ENCODE measurements around the gene MARK2. TPM values are rescaled to one million over a fixed set of nuclear protein-coding genes. Genes with fewer than 3 reads are reported as not detected.
A peak's percentile ranks its signal among the peaks of the same experiment; 100 is the strongest.

The MARK2 gene
- total and polyA plus RNA-seq, 7 donors: 14.3 to 49.3 (median 24.6) TPM

- Histone ChIP-seq H3K27me3 (no peaks in the 10 kb centered on the region), H3K4me1 (peaks cover 0 to 40% (median 38%) of the 10 kb centered on the region in 4 donors), H3K4me3 (peak overlapping the region in 1 of 4 donors; percentile 95), H3K27ac (peak overlapping the region; percentile 83 to 92 (median 87)), H3K36me3 (peaks cover 0 to 10% (median 0%) of the 10 kb centered on the region in 4 donors), H3K9me3 (no peaks in the 10 kb centered on the region)
- 21 to 32% methylated on average over 5 of the region's 5 CpGs for WGBS, 2 donors
- intact Hi-C loops (cut with DNase I): loop anchor here (1.0 to 2.0 kb wide), 4 partner anchors 35 to 315 kb away; no protein-coding TSS in a partner anchor
- TF ChIP-seq EP300 (IDR thresholded peaks at IDR 0.05) (no peak), CTCF (IDR thresholded peaks at IDR 0.05) (no peak), POLR2AphosphoS5 (IDR thresholded peaks at IDR 0.05) (no peak), POLR2A (IDR thresholded peaks at IDR 0.05) (no peak)
- DNase-seq: no peak
These were observed 1.2 kb upstream of the MARK2 start for GRCh38 chr11:63837739-63838138.

GRCh38 chr11:63838150-63838677, 696 bp upstream of the MARK2 start:
- no peak for DNase-seq
- H3K36me3 ChIP-seq: peaks cover 0 to 10% (median 0%) of the 10 kb centered on the region in 4 donors
- H3K4me1 ChIP-seq: peaks cover 0 to 44% (median 43%) of the 10 kb centered on the region in 4 donors
- TF ChIP-seq POLR2AphosphoS5 (IDR thresholded peaks at IDR 0.05): no peak
- no peak for TF ChIP-seq EP300 (IDR thresholded peaks at IDR 0.05)
- no peak for TF ChIP-seq POLR2A (IDR thresholded peaks at IDR 0.05)
- TF ChIP-seq CTCF (IDR thresholded peaks at IDR 0.05): no peak
- no peaks in the 10 kb centered on the region for H3K9me3 ChIP-seq
- H3K4me3 ChIP-seq: peak overlapping the region in 3 of 4 donors; percentile 71 to 95 (median 84)
- intact Hi-C loops (cut with DNase I): loop anchor here (2.0 kb wide), 1 partner anchor 35 kb away; no protein-coding TSS in a partner anchor
- H3K27ac ChIP-seq: peak overlapping the region; percentile 83 to 92 (median 87)
- WGBS, 2 donors: 10 to 30% methylated on average over 18 of the region's 18 CpGs
- no peaks in the 10 kb centered on the region for H3K27me3 ChIP-seq

DNA sequence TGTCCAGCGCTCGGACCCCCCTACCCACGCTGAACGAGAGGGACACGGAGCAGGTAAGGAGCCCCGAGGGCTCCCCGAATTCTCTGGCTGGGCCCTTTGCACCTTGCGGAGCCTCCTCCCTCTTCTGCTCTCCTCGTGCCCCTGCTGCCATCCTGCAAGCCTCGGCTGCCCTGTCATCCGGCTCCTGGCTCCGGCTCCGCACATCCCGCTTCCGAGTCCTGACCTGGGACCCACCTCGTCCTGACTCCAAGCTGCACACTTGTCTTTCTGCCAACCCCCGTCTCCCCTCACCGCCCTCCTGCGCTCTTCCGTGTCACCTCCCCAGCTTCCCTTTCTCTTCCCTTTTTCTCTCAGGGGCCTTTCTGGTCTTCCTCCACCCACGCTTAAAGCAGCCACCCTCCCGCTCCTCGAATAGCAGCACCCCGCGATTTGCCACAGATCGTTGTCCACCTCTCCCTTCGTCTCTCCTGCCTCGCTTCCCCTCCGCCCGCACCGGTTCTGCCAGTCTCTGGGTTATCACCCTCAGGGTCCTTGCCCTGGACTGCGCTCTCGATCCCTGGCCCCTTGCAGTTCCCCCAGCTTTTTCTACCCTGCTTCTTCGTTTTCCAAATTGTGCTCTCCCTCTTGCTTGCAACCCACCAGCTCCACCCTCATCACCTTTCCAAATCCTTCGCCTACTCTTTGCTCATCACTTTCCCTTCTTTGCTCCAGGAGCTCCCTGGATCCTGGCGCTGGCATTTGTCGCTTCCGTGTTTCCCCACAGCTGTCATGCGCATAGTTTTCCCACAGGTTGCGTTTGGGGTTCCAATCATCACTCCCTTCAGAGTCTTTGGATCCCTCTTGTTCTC, 822 bp downstream of the MARK2 start:
- H3K27ac ChIP-seq: peak overlapping the region; percentile 83 to 92 (median 87)
- peak; percentile 77 for DNase-seq
- TF ChIP-seq POLR2AphosphoS5 (IDR thresholded peaks at IDR 0.05): no peak
- TF ChIP-seq EP300 (IDR thresholded peaks at IDR 0.05): no peak
- TF ChIP-seq CTCF (IDR thresholded peaks at IDR 0.05): no peak
- no peak for TF ChIP-seq POLR2A (IDR thresholded peaks at IDR 0.05)
- peaks cover 0 to 58% (median 54%) of the 10 kb centered on the region in 4 donors for H3K4me1 ChIP-seq
- H3K4me3 ChIP-seq: peak overlapping the region; percentile 71 to 95 (median 88)
- H3K36me3 ChIP-seq: peaks cover 0 to 20% (median 4%) of the 10 kb centered on the region in 4 donors
- H3K27me3 ChIP-seq: no peaks in the 10 kb centered on the region
- no peaks in the 10 kb centered on the region for H3K9me3 ChIP-seq
- WGBS, 2 donors: 1 to 2% methylated on average over 40 of the region's 40 CpGs
- intact Hi-C loops (cut with DNase I): loop anchor here (2.0 kb wide), 1 partner anchor 33 kb away; no protein-coding TSS in a partner anchor

DNA sequence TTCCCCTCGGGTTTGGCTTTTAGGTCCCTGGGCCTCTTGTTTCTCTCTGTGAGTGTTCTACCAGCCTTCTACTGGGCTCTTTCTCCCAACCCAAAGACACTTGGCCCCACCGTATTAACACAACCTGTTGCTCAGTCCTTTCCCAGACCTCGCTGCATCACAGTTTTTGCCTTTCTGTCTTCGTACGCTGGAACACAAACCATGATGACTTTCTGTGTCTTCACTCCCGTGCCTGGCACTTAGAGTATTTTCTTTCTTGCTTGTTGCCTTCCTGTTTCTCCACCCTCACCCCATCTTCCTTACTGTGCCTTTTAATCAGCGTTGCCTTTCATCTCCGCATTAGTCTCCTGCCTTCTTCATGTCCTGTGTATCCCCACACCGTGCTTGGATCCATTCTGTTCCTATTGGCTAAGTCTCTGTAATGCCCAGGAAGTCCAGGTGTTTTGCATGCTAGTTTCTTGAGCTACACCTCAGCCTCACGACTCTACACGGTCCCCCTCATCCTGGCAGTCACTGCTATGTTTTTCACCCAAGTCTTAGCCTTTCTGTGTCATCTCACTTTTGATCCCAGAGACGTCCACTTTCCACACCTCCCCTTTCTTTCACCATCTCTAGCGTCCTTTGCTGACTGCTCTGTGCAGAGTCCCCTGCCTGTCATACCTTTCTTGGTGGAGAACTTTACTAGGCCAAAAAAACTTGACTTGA, 1.6 kb downstream of the MARK2 start:
- H3K4me1 ChIP-seq: peaks cover 0 to 66% (median 62%) of the 10 kb centered on the region in 4 donors
- no peak for DNase-seq

More for the DNA sequence above, 1.6 kb downstream of the MARK2 start:
- no peaks in the 10 kb centered on the region for H3K9me3 ChIP-seq
- H3K4me3 ChIP-seq: peak overlapping the region; percentile 71 to 95 (median 88)
- H3K27ac ChIP-seq: peak overlapping the region; percentile 83 to 92 (median 87)
- peaks cover 0 to 20% (median 4%) of the 10 kb centered on the region in 4 donors for H3K36me3 ChIP-seq
- H3K27me3 ChIP-seq: no peaks in the 10 kb centered on the region
- no peak for TF ChIP-seq EP300 (IDR thresholded peaks at IDR 0.05)
- TF ChIP-seq POLR2A (IDR thresholded peaks at IDR 0.05): no peak
- no peak for TF ChIP-seq POLR2AphosphoS5 (IDR thresholded peaks at IDR 0.05)
- TF ChIP-seq CTCF (IDR thresholded peaks at IDR 0.05): no peak
- 2 to 6% methylated on average over 13 of the region's 13 CpGs for WGBS, 2 donors
- intact Hi-C loops (cut with DNase I): no loop called here

Measured in sigmoid colon (tissue), 7 donors.